ENCODE results near the gene SMAD7. TPM values are rescaled to one million over a fixed set of nuclear protein-coding genes. Genes with fewer than 3 reads are reported as not detected.

Gene SMAD7
- total and polyA plus RNA-seq, 2 experiments from 2014 or later, result 11.8 to 29.8 TPM

GRCh38 chr18:48994044-48994651, 43.4 kb upstream of the SMAD7 start (continued):
- TF ChIP-seq REST (IDR thresholded peaks at IDR 0.05; ENCODE audit: unreplicated experiment), result no peak
- no peak for TF ChIP-seq EZH2phosphoT487 (IDR thresholded peaks at IDR 0.05; ENCODE audit: unreplicated experiment)
- no peak for TF ChIP-seq EZH2 (IDR thresholded peaks at IDR 0.05; ENCODE audit: low read depth, unreplicated experiment)

DNA sequence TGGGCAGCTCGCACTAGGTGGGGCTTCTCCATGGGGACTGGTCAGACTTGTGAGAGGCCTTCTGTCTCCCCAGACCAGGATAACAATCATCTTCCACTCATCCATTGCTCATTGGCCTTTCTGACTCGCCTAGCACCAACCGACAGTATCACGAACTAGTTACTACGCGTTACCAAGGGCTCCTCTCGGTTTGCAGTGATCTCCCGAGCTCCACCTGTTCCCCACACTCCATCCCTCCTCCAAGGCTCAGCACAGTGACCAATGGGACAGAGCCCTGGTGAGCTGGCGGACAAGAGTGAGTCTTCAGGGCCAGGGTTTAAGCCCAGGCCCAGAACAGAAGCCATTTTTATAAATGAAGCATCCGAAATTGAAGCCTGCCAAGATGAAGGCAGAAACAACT, 42.8 kb upstream of the SMAD7 start:
- H3K4me1 ChIP-seq (ENCODE audit: insufficient read depth), result peaks cover 13% of the 10 kb centered on the region; the same call in 1 of the 2 replicates
- H3K79me2 ChIP-seq (replicated peaks; ENCODE audit: insufficient read depth), result no peaks in the 10 kb centered on the region
- no peaks in the 10 kb centered on the region for H3K36me3 ChIP-seq (ENCODE audit: insufficient read depth)
- Mint-ChIP-seq H3K27me3 (ENCODE audit: insufficient read depth, low read depth, poor library complexity) (peaks cover 11% of the 10 kb centered on the region), H3K4me1 (peaks cover 21% of the 10 kb centered on the region), H3K36me3 (ENCODE audit: low read depth) (no peaks in the 10 kb centered on the region), H3K27ac (no peak overlapping the region), H3K4me3 (no peak overlapping the region), H3K9me3 (no peaks in the 10 kb centered on the region; the same call in 2 of the 3 replicates)
- no peaks in the 10 kb centered on the region for H3F3A ChIP-seq (replicated peaks; ENCODE audit: low read depth)
- no peak overlapping the region for H2AFZ ChIP-seq
- TF ChIP-seq, protein P1, sequence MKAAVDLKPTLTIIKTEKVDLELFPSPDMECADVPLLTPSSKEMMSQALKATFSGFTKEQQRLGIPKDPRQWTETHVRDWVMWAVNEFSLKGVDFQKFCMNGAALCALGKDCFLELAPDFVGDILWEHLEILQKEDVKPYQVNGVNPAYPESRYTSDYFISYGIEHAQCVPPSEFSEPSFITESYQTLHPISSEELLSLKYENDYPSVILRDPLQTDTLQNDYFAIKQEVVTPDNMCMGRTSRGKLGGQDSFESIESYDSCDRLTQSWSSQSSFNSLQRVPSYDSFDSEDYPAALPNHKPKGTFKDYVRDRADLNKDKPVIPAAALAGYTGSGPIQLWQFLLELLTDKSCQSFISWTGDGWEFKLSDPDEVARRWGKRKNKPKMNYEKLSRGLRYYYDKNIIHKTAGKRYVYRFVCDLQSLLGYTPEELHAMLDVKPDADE (IDR thresholded peaks at IDR 0.05), result no peak
- TF ChIP-seq, protein P2, sequence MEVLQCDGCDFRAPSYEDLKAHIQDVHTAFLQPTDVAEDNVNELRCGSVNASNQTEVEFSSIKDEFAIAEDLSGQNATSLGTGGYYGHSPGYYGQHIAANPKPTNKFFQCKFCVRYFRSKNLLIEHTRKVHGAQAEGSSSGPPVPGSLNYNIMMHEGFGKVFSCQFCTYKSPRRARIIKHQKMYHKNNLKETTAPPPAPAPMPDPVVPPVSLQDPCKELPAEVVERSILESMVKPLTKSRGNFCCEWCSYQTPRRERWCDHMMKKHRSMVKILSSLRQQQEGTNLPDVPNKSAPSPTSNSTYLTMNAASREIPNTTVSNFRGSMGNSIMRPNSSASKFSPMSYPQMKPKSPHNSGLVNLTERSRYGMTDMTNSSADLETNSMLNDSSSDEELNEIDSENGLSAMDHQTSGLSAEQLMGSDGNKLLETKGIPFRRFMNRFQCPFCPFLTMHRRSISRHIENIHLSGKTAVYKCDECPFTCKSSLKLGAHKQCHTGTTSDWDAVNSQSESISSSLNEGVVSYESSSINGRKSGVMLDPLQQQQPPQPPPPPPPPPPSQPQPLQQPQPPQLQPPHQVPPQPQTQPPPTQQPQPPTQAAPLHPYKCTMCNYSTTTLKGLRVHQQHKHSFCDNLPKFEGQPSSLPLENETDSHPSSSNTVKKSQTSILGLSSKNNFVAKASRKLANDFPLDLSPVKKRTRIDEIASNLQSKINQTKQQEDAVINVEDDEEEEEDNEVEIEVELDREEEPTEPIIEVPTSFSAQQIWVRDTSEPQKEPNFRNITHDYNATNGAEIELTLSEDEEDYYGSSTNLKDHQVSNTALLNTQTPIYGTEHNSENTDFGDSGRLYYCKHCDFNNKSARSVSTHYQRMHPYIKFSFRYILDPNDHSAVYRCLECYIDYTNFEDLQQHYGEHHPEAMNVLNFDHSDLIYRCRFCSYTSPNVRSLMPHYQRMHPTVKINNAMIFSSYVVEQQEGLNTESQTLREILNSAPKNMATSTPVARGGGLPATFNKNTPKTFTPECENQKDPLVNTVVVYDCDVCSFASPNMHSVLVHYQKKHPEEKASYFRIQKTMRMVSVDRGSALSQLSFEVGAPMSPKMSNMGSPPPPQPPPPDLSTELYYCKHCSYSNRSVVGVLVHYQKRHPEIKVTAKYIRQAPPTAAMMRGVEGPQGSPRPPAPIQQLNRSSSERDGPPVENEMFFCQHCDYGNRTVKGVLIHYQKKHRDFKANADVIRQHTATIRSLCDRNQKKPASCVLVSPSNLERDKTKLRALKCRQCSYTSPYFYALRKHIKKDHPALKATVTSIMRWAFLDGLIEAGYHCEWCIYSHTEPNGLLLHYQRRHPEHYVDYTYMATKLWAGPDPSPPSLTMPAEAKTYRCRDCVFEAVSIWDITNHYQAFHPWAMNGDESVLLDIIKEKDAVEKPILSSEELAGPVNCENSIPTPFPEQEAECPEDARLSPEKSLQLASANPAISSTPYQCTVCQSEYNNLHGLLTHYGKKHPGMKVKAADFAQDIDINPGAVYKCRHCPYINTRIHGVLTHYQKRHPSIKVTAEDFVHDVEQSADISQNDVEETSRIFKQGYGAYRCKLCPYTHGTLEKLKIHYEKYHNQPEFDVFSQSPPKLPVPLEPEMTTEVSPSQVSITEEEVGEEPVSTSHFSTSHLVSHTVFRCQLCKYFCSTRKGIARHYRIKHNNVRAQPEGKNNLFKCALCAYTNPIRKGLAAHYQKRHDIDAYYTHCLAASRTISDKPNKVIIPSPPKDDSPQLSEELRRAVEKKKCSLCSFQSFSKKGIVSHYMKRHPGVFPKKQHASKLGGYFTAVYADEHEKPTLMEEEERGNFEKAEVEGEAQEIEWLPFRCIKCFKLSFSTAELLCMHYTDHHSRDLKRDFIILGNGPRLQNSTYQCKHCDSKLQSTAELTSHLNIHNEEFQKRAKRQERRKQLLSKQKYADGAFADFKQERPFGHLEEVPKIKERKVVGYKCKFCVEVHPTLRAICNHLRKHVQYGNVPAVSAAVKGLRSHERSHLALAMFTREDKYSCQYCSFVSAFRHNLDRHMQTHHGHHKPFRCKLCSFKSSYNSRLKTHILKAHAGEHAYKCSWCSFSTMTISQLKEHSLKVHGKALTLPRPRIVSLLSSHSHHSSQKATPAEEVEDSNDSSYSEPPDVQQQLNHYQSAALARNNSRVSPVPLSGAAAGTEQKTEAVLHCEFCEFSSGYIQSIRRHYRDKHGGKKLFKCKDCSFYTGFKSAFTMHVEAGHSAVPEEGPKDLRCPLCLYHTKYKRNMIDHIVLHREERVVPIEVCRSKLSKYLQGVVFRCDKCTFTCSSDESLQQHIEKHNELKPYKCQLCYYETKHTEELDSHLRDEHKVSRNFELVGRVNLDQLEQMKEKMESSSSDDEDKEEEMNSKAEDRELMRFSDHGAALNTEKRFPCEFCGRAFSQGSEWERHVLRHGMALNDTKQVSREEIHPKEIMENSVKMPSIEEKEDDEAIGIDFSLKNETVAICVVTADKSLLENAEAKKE (CRISPR knock-in tag; IDR thresholded peaks at IDR 0.05), result no peak
- no peak for TF ChIP-seq EZH2phosphoT487 (IDR thresholded peaks at IDR 0.05; ENCODE audit: unreplicated experiment)
- TF ChIP-seq NANOG (IDR thresholded peaks at IDR 0.05; ENCODE audit: borderline replicate concordance), result no peak
- no peak for TF ChIP-seq POLR2AphosphoS5 (IDR thresholded peaks at IDR 0.05; ENCODE audit: low read depth)
- no peak for TF ChIP-seq CREB1 (CRISPR knock-in tag; IDR thresholded peaks at IDR 0.05; ENCODE audit: low read depth)
- TF ChIP-seq ZNF114 (CRISPR knock-in tag; IDR thresholded peaks at IDR 0.05), result no peak
- TF ChIP-seq, protein P3, sequence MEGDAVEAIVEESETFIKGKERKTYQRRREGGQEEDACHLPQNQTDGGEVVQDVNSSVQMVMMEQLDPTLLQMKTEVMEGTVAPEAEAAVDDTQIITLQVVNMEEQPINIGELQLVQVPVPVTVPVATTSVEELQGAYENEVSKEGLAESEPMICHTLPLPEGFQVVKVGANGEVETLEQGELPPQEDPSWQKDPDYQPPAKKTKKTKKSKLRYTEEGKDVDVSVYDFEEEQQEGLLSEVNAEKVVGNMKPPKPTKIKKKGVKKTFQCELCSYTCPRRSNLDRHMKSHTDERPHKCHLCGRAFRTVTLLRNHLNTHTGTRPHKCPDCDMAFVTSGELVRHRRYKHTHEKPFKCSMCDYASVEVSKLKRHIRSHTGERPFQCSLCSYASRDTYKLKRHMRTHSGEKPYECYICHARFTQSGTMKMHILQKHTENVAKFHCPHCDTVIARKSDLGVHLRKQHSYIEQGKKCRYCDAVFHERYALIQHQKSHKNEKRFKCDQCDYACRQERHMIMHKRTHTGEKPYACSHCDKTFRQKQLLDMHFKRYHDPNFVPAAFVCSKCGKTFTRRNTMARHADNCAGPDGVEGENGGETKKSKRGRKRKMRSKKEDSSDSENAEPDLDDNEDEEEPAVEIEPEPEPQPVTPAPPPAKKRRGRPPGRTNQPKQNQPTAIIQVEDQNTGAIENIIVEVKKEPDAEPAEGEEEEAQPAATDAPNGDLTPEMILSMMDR (conservative IDR thresholded peaks at IDR 0.05; ENCODE audit: low read depth in 2 of 2), result no peak
- no peak for TF ChIP-seq ZNF331 (CRISPR knock-in tag; IDR thresholded peaks at IDR 0.05; ENCODE audit: low read depth)
- TF ChIP-seq EZH2 (IDR thresholded peaks at IDR 0.05; ENCODE audit: low read depth, unreplicated experiment), result no peak
- DNase-seq (ENCODE audit: low spot score), result no peak
- H3K4me2 ChIP-seq, result no peak overlapping the region
- no peak overlapping the region for H3K27ac ChIP-seq (ENCODE audit: low read depth)
- no peaks in the 10 kb centered on the region for H3K27me3 ChIP-seq (ENCODE audit: insufficient read depth)
- no peaks in the 10 kb centered on the region for H4K20me1 ChIP-seq (replicated peaks; ENCODE audit: insufficient read depth)
- no peaks in the 10 kb centered on the region for H3K9me2 ChIP-seq (ENCODE audit: insufficient read depth)
- H3K4me3 ChIP-seq, result no peak overlapping the region
- no peak for ATAC-seq
